ENCODE results near the gene KCNIP4.

DNA sequence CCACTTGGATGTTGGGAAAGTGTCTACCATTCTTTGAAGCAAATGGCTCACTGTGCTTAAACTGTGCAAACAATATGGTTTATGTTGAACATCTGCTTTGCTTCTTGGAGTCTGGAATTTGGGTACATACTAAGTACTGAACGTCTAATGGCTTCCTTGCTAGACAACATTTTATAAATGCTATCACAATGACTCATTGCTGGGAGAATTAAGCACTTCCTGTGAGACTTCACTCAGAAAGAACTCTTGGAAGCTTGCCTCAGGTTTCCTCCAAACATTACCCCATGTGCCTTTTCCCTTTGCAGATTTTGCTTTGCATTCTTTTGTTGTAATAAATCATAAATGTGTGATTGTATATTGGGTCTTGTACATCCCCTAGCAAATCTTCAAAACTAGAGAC is 1108.6 kb downstream of the KCNIP4 start:
- TF ChIP-seq, protein P1, sequence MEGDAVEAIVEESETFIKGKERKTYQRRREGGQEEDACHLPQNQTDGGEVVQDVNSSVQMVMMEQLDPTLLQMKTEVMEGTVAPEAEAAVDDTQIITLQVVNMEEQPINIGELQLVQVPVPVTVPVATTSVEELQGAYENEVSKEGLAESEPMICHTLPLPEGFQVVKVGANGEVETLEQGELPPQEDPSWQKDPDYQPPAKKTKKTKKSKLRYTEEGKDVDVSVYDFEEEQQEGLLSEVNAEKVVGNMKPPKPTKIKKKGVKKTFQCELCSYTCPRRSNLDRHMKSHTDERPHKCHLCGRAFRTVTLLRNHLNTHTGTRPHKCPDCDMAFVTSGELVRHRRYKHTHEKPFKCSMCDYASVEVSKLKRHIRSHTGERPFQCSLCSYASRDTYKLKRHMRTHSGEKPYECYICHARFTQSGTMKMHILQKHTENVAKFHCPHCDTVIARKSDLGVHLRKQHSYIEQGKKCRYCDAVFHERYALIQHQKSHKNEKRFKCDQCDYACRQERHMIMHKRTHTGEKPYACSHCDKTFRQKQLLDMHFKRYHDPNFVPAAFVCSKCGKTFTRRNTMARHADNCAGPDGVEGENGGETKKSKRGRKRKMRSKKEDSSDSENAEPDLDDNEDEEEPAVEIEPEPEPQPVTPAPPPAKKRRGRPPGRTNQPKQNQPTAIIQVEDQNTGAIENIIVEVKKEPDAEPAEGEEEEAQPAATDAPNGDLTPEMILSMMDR (IDR thresholded peaks at IDR 0.05): no peak
- TF ChIP-seq POLR2A (IDR thresholded peaks at IDR 0.05): no peak
